ENCODE results near the gene CTBP2.
"Not testable (repeated sequence)": the region's sequence is repeated elsewhere in the genome, so short reads cannot be mapped to it uniquely, and the experiment has no call there.

The CTBP2 gene

DNA sequence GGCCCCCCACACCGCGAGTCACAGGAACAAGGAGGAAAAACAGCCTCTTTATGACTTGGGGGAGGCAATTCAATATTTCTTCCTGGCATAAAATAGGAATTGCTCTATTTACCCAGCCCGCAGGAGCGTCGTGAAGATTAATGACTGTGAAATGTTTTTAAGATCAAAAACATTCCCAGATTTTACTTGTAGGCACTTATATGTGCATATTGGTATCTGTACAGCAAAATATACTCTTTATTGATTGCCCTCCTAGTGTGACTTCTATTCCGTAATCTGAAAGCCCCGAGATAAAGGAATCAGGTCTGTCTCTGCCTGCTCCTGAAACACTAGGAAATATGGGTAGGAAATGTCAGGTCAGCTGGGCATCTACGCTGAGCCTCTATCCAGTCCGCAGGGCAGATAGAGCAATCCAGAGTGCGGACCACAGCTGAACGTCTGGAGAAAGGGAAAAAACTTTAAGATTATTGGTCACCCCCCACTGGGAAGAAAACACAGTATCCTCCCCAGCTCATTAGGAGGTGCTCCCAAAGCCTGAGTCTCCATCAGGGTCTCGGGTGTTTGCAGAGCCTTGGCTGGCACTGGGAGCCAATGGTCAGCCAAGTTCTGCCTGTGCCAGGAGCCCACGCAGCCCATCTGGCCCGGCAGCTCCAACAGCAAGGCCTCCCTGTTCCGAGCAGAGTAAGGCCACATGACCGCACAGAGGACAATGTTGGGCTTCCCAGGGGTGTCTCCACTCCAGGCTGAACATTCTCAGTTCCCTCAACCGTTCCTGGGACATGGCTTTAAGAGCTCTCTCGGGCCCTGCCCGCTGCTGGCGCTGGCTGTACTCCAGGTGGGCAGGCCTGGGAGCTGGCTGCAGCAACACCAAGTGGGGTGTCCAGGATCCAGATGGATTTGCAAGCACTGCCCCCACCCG lies 7.7 kb downstream of the CTBP2 start:
- TF ChIP-seq FOXK2 (IDR thresholded peaks at IDR 0.05) (no peak), CTBP1 (IDR thresholded peaks at IDR 0.05; ENCODE audit: borderline replicate concordance) (no peak), NFRKB (IDR thresholded peaks at IDR 0.05) (no peak), TARDBP (IDR thresholded peaks at IDR 0.05) (no peak), ELF4 (IDR thresholded peaks at IDR 0.05) (no peak), BHLHE40 (IDR thresholded peaks at IDR 0.05; ENCODE audit: borderline replicate concordance) (no peak), ZNF384 (IDR thresholded peaks at IDR 0.05) (no peak), LEF1 (IDR thresholded peaks at IDR 0.05; ENCODE audit: borderline replicate concordance) (no peak), SP1 (IDR thresholded peaks at IDR 0.05) (no peak), SUZ12 (IDR thresholded peaks at IDR 0.05) (no peak), FOXM1 (IDR thresholded peaks at IDR 0.05; ENCODE audit: borderline replicate concordance) (no peak), FOXA1 (IDR thresholded peaks at IDR 0.05) (no peak), ARNT (IDR thresholded peaks at IDR 0.05) (no peak), HDGF (IDR thresholded peaks at IDR 0.05; ENCODE audit: borderline replicate concordance) (no peak), L3MBTL2 (conservative IDR thresholded peaks at IDR 0.05) (no peak)
- TF ChIP-seq, protein P1, sequence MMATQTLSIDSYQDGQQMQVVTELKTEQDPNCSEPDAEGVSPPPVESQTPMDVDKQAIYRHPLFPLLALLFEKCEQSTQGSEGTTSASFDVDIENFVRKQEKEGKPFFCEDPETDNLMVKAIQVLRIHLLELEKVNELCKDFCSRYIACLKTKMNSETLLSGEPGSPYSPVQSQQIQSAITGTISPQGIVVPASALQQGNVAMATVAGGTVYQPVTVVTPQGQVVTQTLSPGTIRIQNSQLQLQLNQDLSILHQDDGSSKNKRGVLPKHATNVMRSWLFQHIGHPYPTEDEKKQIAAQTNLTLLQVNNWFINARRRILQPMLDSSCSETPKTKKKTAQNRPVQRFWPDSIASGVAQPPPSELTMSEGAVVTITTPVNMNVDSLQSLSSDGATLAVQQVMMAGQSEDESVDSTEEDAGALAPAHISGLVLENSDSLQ (IDR thresholded peaks at IDR 0.05) = no peak
- ChIA-PET CTCF (no interaction called here), POLR2A (no interaction called here)
- no peak for DNase-seq (ENCODE audit: extremely low spot score)

DNA sequence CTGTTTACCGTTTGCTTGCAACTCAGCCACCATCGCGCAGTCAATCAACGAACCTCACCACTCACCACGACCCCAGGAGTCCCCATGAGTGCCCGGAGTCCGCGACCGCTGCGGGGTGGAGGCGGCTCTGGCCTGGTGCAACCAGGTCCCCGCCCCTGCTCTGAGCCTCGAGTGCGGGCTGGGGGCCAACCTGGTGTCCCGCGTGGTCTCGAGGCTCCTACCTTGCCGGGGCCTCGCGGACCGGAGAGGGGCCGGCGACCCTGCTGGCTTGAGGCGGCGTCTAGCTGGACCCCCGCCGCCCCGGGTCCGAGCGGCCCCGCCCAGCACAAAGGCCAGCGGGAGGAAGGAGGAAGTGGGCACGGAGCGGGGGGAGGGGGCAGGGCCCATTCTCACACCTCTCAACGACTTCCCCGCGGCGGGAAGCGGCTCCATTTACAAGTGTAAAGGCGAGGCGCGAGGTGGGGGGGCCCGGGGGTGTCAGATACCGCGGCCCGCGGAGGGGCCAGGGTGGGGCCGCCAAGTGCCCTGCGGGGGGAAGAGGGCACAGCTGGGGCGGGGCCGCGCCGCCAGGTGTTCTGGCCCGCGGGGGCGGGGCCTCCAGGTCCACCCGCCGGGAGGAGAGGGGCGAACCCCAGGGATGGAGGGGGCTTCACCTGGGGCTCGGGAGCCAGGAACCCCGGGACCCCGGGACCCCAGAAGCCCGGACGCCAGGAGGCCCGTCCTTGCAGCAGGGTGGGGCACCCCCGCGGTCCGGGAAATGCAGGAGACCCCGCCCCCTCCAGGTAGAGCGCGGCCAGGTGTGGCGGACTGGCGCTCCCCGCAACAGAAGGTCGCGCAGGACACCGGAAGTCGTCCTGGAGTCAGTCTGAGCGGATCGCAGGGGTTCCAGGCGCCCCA lies 8.6 kb downstream of the CTBP2 start:
- no peak for DNase-seq (ENCODE audit: extremely low spot score)
- TF ChIP-seq NFRKB (IDR thresholded peaks at IDR 0.05) = no peak
- TF ChIP-seq FOXA1 (IDR thresholded peaks at IDR 0.05) = no peak
- TF ChIP-seq LEF1 (IDR thresholded peaks at IDR 0.05; ENCODE audit: borderline replicate concordance) = no peak
- no peak for TF ChIP-seq SP1 (IDR thresholded peaks at IDR 0.05)
- TF ChIP-seq TARDBP (IDR thresholded peaks at IDR 0.05) = no peak
- TF ChIP-seq ARNT (IDR thresholded peaks at IDR 0.05) = no peak
- POLR2A ChIA-PET = no interaction called here
- CTCF ChIA-PET = no interaction called here

DNA sequence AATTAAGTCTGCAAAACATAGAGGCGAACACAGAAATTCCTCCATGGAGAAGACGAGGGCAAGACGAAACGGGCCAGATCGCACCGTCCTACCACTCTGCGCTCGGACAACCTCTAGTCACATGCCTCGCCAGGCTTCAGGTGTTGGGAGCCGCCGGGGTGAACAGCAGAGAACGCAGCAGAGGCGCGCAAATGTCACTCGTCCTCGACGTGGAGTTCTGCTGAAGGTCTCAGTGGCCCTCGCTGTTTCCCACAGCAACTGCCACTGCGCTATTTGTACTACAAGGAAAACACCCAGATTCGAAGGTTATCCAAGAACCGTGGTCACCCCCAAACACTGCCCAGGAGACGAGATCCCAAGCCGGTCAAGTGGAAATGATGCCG lies 9.2 kb downstream of the CTBP2 start:
- no peak for DNase-seq (ENCODE audit: extremely low spot score)
- CTCF ChIA-PET = no interaction called here
- TF ChIP-seq FOXM1 (IDR thresholded peaks at IDR 0.05; ENCODE audit: borderline replicate concordance) (no peak), FOXA1 (IDR thresholded peaks at IDR 0.05) (no peak), FOXK2 (IDR thresholded peaks at IDR 0.05) (no peak)
- POLR2A ChIA-PET = no interaction called here

DNA sequence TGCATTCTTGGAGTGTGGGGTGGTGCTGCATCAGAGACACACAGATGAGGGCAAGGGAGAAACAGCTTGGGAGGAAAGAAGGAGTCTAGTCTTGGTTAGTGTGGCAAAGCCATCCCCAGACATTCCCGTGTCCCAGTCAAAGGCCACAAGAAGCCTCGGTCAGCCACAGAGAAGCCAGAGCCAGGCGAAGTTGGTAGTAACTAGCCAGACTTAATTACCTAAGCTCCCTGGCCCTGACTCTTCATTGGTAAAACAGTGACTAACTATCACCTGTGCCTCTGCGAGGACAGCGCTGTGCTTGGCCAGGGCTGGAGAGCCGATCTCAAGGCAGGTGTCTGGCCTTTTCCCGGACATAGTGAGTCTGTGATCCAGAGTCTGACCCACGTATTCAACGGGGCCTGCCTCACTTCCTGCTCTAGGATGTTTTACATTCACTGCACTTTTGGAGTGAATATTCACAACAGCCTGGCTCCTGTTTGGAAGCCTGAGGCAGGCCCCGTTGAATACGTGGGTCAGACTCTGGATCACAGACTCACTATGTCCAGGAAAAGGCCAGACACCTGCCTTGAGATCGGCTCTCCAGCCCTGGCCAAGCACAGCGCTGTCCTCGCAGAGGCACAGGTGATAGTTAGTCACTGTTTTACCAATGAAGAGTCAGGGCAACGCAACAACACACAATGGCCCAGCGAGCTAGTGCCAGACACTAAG lies 9.8 kb downstream of the CTBP2 start:
- DNase-seq (ENCODE audit: extremely low spot score); POLR2A ChIA-PET; CTCF ChIA-PET: not testable (repeated sequence)

DNA sequence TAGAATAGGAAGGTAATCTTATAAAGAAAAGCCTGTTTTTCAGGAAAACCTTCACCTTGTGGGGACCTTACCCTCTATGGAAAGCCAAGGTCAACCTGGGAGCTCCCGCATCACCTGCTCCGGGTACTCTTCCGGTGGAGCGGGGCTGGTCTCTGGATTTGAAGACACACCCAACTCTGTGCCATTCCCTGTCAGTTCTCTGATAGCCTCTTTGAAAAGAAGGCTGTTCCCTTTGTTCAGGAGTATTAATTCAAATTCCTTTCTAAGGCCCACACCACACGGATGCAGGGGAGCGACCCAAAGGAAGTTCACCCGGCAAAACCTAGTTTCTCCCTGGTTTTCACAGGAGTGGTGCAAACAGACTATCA lies 10.7 kb downstream of the CTBP2 start:
- no peak for DNase-seq (ENCODE audit: extremely low spot score)
- CTCF ChIA-PET = interaction anchor here (1.1 kb wide), 1 partner anchor 101 kb away, joined by 3 read pairs; no protein-coding TSS in a partner anchor
- TF ChIP-seq NFRKB (IDR thresholded peaks at IDR 0.05) (no peak), HDGF (IDR thresholded peaks at IDR 0.05; ENCODE audit: borderline replicate concordance) (no peak), LEF1 (IDR thresholded peaks at IDR 0.05; ENCODE audit: borderline replicate concordance) (no peak), BHLHE40 (IDR thresholded peaks at IDR 0.05; ENCODE audit: borderline replicate concordance) (no peak), SP1 (IDR thresholded peaks at IDR 0.05) (no peak), FOXK2 (IDR thresholded peaks at IDR 0.05) (no peak)
- POLR2A ChIA-PET = no interaction called here

DNA sequence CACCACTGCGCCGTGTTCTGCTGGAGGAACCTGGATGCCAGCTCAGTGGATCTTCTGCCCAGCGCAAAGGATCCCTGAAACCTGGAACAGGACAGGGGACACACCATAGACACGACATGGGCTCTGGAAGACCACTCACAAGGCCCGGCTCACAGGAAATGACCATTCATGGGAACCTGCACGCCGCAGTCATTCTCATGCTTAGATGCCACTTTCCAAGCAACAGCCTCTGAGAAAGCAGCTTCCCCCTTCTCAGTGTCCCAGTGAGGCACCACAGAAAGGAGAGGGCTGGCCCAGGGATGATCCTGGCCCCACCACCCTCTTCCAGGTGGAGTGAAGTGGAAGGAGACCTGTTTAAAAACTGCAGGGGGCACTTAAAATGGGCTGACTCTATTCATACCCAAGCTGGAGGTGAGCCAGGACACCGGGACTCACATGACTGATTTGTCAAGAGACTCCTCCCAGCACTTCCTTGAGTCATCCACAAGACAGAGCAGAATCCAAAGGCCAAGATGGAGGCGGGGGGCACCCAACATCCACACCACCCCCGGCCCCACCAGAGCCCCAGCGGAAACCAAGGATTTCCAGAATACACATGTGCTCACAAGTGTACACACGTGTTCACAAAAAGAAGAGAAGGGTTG lies 11.2 kb downstream of the CTBP2 start:
- TF ChIP-seq SUZ12 (IDR thresholded peaks at IDR 0.05) (no peak), ARNT (IDR thresholded peaks at IDR 0.05) (no peak), HDGF (IDR thresholded peaks at IDR 0.05; ENCODE audit: borderline replicate concordance) (no peak), ZNF384 (IDR thresholded peaks at IDR 0.05) (no peak), FOXA1 (IDR thresholded peaks at IDR 0.05) (no peak), FOXM1 (IDR thresholded peaks at IDR 0.05; ENCODE audit: borderline replicate concordance) (no peak), SP1 (IDR thresholded peaks at IDR 0.05) (no peak), CTBP1 (IDR thresholded peaks at IDR 0.05; ENCODE audit: borderline replicate concordance) (no peak), LEF1 (IDR thresholded peaks at IDR 0.05; ENCODE audit: borderline replicate concordance) (no peak), L3MBTL2 (conservative IDR thresholded peaks at IDR 0.05) (no peak), NFRKB (IDR thresholded peaks at IDR 0.05) (no peak), TARDBP (IDR thresholded peaks at IDR 0.05) (no peak)
- TF ChIP-seq, protein P1 (IDR thresholded peaks at IDR 0.05) = no peak
- ChIA-PET POLR2A (no interaction called here), CTCF (interaction anchor here (1.1 kb wide), 1 partner anchor 101 kb away, joined by 3 read pairs; no protein-coding TSS in a partner anchor)
- DNase-seq (ENCODE audit: extremely low spot score) = no peak
